ENCODE measurements around the gene MRC1.
"Not testable (repeated sequence)": the region's sequence is repeated elsewhere in the genome, so short reads cannot be mapped to it uniquely, and the experiment has no call there.

The MRC1 gene

DNA sequence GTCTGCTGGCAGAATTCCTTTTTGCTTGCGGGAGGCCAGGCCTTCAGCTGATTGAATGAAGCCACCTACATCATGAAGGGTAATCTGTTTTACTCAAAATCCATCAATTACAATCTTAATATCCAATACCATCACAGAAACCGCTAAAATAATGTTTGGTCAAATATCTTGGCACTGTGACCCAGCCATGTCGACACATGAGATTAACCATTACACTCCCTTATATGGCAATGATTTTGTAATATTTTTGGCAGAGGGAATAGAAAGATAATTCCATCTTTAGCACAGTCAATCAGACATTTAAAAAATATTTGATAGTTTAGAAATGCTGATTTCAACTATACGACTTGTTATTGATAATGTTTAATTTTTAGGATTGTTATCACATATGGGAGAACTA is 106.0 kb downstream of the MRC1 start:
- no peak for DNase-seq
- Mint-ChIP-seq H3K9me3 (peaks cover 4% of the 10 kb centered on the region), H3K27me3 (no peaks in the 10 kb centered on the region), H3K36me3 (ENCODE audit: low read depth) (no peaks in the 10 kb centered on the region), H3K4me3 (no peak overlapping the region), H3K4me1 (ENCODE audit: low read depth) (no peaks in the 10 kb centered on the region), H3K27ac (no peak overlapping the region)

DNA sequence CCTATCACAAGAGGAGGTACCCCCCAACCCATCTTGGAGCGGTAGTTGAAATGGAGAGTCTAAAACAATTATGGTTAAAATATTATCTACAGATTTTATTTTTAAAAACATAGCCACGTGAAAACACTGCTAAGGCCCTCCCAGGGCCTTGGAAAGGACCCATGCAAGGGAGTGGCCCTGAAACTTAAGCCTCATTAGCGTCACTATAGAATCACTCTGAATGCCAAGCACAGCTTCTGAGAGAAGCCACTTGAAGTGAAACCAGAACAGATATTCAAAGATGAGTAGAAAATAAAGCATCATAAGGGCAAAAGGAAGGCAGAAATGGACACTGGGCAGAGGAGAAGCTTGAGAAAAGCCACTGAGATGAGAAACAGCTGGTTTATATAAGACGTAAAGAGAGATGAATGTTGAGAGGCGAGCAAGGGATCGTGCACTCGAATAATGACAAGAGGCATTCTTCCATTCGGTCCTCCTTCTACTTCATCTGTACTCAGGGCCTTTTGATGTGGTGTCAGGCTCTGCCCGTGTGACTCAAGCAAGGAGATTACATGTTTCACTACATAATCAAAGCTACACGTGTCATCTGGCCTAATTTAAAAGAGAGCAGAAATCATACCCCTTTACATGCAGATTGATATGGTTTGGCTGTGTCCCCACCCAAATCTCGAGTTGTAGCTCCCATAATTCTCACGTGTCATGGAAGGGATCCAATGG is 109.2 kb downstream of the MRC1 start:
- no peaks in the 10 kb centered on the region for H3K27me3 Mint-ChIP-seq
- no peaks in the 10 kb centered on the region for H3K4me1 Mint-ChIP-seq (ENCODE audit: low read depth)
- no peak for DNase-seq
- no peak overlapping the region for H3K4me3 Mint-ChIP-seq
- no peak overlapping the region for H3K27ac Mint-ChIP-seq
- no peaks in the 10 kb centered on the region for H3K36me3 Mint-ChIP-seq (ENCODE audit: low read depth)
- H3K9me3 Mint-ChIP-seq, result peaks cover 6% of the 10 kb centered on the region

DNA sequence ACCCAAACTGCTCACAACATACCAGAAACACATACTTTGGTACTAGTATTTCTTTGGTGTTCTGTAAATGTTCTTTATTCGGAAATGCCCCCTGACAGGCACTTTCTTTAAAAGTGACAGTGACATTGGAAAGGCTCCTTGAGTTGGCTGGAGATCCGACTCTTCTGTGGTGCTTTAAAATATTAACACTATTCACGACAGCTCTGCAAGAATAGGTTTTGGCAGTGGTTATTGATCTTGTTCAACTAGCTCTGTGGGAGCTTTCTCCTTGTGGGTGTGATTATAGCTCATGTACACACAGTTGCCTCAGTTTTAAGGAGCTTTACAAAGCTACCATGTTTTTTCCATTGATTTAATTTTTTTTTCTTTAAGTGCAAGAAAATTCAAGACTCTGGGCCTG is 112.2 kb downstream of the MRC1 start:
- no peak overlapping the region for H3K4me3 Mint-ChIP-seq
- DNase-seq, result no peak
- H3K27ac Mint-ChIP-seq, result no peak overlapping the region
- peaks cover 4% of the 10 kb centered on the region for H3K9me3 Mint-ChIP-seq
- H3K36me3 Mint-ChIP-seq (ENCODE audit: low read depth), result no peaks in the 10 kb centered on the region
- no peaks in the 10 kb centered on the region for H3K27me3 Mint-ChIP-seq
- no peaks in the 10 kb centered on the region for H3K4me1 Mint-ChIP-seq (ENCODE audit: low read depth)

DNA sequence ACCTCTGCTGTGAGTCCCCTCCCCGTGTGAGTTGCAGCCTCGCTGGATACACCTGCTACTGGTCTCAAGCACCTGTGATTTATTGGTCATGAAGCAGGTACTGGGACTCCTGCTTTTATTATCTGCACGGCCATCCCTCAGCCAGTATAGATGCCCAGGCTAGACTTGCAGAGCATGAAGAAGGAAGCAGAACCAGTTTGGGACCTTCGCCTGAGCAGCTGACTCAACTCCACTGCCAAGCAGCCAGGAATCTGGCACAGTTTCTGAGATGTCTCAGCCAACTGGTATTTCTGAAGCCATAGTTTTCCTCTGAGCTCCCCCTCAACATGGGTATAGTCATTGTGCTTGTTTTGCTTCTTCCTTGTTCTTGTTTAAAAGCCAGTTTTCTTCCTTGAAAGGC is 114.6 kb downstream of the MRC1 start:
- Mint-ChIP-seq H3K27me3 (no peaks in the 10 kb centered on the region), H3K4me3 (no peak overlapping the region), H3K4me1 (ENCODE audit: low read depth) (no peaks in the 10 kb centered on the region), H3K9me3 (peaks cover 2% of the 10 kb centered on the region), H3K36me3 (ENCODE audit: low read depth) (no peaks in the 10 kb centered on the region), H3K27ac (no peak overlapping the region)
- no peak for DNase-seq

DNA sequence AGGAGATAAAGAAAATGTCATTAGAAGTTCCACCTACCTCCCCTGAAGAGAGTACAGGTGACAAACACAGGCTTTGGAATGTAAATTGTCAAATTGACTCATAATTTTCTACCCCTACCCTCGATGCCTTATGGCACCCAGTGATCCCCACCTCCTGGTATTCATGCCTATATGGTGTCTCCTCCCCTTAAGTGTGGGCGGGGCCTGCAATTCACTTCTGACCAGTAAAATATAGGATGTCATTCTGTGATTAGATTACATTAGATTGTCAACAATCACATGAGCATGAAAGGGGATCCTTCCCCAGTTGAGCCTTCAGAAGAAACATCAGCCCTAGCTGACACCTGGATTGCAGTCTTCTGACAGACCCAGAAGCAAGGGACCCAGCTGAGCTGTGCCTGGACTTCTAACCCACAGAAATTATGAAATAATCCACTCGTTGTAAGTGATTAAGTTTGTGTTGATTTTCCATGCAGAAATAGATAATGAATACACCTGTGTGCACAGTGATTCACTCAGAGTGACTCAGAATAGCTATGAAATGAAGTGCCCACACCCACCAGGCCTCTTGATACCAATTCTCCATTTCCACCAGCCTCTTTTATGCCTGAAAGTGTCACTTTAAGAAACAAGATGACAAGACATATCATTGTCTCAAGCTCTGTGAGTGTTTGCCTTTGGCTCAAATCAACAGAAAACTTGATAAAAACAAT is 134.0 kb downstream of the MRC1 start:
- Mint-ChIP-seq H3K4me1 (ENCODE audit: low read depth) (no peaks in the 10 kb centered on the region), H3K36me3 (ENCODE audit: low read depth) (no peaks in the 10 kb centered on the region), H3K9me3 (no peaks in the 10 kb centered on the region), H3K27ac (no peak overlapping the region), H3K4me3 (no peak overlapping the region), H3K27me3 (peaks cover 3% of the 10 kb centered on the region)
- no peak for DNase-seq

DNA sequence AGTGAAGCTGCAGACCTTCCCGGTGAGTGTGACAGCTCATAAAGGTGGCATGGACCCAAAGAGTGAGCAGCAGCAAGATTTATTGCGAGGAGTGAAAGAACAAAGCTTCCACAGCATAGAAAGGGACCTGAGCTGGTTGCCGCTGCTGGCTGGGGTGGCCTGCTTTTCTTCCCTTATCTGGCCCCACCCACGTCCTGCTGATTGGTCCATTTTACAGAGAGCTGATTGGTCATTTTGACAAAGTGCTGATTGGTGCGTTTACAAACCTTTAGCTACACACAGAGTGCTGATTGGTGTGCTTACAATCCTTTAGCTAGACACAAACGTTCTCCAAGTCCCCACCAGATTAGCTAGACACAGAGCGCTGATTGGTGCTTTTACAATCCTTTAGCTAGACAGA is 141.1 kb downstream of the MRC1 start:
- not testable (repeated sequence) for H3K4me3 Mint-ChIP-seq; H3K9me3 Mint-ChIP-seq; H3K27me3 Mint-ChIP-seq; H3K36me3 Mint-ChIP-seq (ENCODE audit: low read depth); DNase-seq; H3K4me1 Mint-ChIP-seq (ENCODE audit: low read depth); H3K27ac Mint-ChIP-seq

DNA sequence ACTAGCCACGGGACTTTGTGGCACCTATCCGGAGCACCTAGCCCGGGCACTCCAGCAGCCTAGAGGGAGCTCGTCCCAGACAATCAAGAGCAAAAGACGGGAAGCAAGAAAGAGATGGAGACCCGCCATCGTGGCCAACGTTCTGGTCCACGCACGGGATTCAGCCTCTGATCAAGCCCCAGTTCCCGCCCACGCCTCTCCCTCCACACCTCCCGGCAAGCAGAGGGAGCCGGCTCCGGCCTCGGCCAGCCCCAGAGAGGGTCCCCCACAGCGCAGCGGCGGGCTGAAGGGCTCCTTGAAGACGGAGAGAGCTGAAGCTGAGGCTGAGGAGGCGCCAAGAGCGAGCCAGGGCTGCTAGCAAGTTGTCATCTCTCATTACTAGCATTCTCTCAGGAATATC is 141.6 kb downstream of the MRC1 start:
- H3K36me3 Mint-ChIP-seq (ENCODE audit: low read depth), result no peaks in the 10 kb centered on the region
- H3K4me3 Mint-ChIP-seq, result no peak overlapping the region
- peaks cover 3% of the 10 kb centered on the region for H3K27me3 Mint-ChIP-seq
- no peak for DNase-seq
- H3K9me3 Mint-ChIP-seq, result no peaks in the 10 kb centered on the region
- H3K4me1 Mint-ChIP-seq (ENCODE audit: low read depth), result no peaks in the 10 kb centered on the region
- H3K27ac Mint-ChIP-seq, result no peak overlapping the region

DNA sequence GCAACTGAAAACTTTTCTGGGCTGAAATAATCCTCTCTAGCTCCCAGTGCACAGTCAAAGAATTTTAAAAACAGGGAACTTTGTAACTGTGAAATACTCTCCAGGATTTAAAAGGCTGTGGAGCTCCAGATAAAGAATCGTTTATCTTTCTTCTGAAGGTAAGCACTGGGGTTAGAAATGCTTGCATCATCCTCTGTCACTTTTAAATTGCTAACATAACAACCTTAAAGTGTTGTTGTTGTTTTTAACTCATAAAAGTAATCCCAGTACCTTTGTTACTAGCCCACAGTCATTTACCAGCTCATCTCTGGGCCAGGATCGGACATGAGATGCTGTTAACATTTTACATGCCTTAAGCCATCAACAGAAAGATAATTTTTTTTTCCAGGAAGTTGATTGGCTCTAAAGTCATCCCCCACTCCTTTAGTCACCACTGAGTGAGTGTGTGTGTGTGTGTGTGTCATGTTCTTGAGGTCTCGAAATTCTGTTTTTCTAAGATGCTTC is 142.8 kb downstream of the MRC1 start, which contains the start of gene SLC39A12:
Gene SLC39A12, plus strand, starts transcription at position 51 of the 504 bp plus-strand sequence. CDS start 1,359 bp downstream, outside the sequence.
- Mint-ChIP-seq H3K36me3 (ENCODE audit: low read depth) (no peaks in the 10 kb centered on the region), H3K27ac (no peak within 1 kb of the TSS), H3K27me3 (no peaks in the 10 kb centered on the region), H3K4me1 (ENCODE audit: low read depth) (no peaks in the 10 kb centered on the region), H3K4me3 (no peak within 1 kb of the TSS), H3K9me3 (no peaks in the 10 kb centered on the region)
- no peak for DNase-seq

DNA sequence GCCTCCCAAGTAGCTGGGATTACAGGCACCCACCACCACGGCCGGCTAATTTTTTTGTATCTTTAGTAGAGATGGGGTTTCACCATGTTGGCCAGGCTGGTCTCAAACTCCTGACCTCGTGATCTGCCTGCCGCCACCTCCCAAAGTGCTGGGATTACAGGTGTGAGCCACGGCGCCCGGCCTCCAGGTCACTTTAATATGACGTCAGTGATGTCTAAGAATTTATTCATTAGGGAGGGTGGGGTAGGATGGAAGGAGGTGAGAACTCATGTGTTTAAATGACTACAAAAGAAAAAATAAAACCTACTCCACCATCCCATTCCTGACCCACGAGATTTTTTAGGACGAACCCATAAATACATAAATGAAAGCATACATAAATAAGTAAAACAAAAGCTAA is 145.2 kb downstream of the MRC1 start:
- not testable (repeated sequence) for DNase-seq; H3K4me1 Mint-ChIP-seq (ENCODE audit: low read depth); H3K27ac Mint-ChIP-seq

DNA sequence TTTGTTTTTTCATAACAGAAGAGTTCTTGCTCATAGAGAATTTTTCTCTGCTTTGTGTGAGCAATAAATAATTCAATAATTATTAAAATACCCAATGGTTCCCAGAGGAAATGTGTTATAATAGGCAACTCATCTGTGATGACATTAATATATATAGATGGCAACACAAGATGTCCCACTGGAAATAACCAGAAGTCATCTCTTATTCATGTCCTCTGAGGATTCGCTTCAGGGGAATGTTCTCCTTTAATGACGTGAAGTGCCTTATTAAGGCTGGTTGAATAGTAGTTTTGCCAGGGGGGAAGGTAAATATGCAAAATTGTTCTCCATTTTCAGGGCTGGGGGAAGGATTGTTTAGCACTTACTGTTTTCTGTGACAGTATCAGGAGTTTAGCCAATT is 145.7 kb downstream of the MRC1 start:
- H3K4me1 Mint-ChIP-seq (ENCODE audit: low read depth), result no peaks in the 10 kb centered on the region
- H3K36me3 Mint-ChIP-seq (ENCODE audit: low read depth), result no peaks in the 10 kb centered on the region
- H3K27me3 Mint-ChIP-seq, result no peaks in the 10 kb centered on the region
- no peak for DNase-seq
- H3K27ac Mint-ChIP-seq, result no peak overlapping the region
- peaks cover 2% of the 10 kb centered on the region for H3K9me3 Mint-ChIP-seq
- no peak overlapping the region for H3K4me3 Mint-ChIP-seq

More for the DNA sequence above, 145.2 kb downstream of the MRC1 start:
- not testable (repeated sequence) for H3K4me3 Mint-ChIP-seq; H3K36me3 Mint-ChIP-seq (ENCODE audit: low read depth); H3K27me3 Mint-ChIP-seq; H3K9me3 Mint-ChIP-seq

DNA sequence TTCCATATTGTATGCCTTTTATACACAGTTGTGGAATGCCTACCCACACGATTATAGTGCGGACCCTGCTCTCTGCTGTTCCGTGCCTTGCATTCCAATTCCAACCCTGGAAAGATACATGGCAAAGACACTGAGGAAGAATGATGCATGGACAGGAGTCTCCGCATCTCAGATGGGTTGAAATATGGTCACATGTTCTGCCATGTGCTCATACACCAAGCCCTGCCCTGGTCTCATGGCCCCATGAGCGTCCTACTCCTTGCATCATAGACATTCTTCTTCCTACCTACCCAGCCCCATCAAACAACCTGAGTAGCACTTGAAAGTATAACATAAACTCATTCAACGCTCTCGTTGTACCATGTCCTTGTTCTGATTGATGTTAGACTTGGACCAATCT is 148.9 kb downstream of the MRC1 start:
- Mint-ChIP-seq H3K4me3 (no peak overlapping the region), H3K27ac (no peak overlapping the region), H3K36me3 (ENCODE audit: low read depth) (no peaks in the 10 kb centered on the region), H3K4me1 (ENCODE audit: low read depth) (no peaks in the 10 kb centered on the region), H3K27me3 (no peaks in the 10 kb centered on the region), H3K9me3 (peaks cover 3% of the 10 kb centered on the region)
- no peak for DNase-seq

DNA sequence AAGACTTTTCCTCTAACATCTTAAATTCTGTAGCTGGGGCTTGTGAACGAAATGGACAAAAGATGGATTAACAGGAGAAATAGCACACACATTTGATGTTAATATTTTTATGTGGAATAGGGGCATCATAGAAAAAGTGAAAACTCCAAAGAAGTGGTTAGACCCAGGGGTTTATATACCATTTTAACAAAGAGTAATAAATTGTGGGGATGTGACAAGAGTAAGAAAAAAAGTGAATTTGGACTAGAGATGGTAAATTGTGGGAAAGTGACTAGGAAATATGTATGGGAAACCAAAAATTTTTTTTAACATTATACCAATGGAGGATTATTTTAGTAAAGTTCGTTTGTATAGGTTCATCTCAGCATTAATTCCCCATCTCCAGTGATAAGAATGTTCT is 150.7 kb downstream of the MRC1 start:
- no peak for DNase-seq
- H3K27me3 Mint-ChIP-seq, result no peaks in the 10 kb centered on the region
- no peak overlapping the region for H3K27ac Mint-ChIP-seq
- H3K4me1 Mint-ChIP-seq (ENCODE audit: low read depth), result no peaks in the 10 kb centered on the region
- H3K4me3 Mint-ChIP-seq, result no peak overlapping the region
- H3K36me3 Mint-ChIP-seq (ENCODE audit: low read depth), result no peaks in the 10 kb centered on the region
- peaks cover 3% of the 10 kb centered on the region for H3K9me3 Mint-ChIP-seq
